ENCODE results near the gene FSTL5. TPM values are rescaled to one million over a fixed set of nuclear protein-coding genes. Genes with fewer than 3 reads are reported as not detected.

The FSTL5 gene
- total and polyA plus RNA-seq, 4 donors, result 28.3 to 83.4 (median 33.7) TPM

DNA sequence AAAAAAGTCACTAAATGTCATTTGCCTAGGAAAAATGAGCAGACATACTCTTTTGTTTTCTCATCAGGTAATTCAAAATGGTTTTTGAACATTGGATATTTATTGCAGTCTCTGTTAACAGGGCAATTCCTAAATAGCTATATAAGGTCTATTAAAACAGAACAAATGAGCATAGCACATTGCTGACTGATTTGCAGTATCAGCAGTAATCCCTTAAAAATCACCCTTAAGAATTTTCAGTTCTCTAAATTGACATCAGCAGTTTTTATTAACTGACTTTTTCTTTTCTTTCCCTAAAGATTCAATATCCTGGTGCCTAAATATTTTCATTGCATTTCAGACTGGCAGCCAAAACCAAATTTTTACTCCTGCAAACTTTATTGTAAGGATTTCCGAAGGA lies 270.2 kb downstream of the FSTL5 start:
- no peak overlapping the region for H3K4me3 ChIP-seq (ENCODE audit: low read depth, low read length)
- no peaks in the 10 kb centered on the region for H3K27me3 ChIP-seq (ENCODE audit: control insufficient read depth, insufficient read depth, low read length)
- no peak overlapping the region for H3K27ac ChIP-seq (ENCODE audit: low read depth, low read length)
- WGBS (ENCODE audit: insufficient coverage), result no CpG with 5 or more reads among the region's 1 CpG
- DNase-seq (ENCODE audit: low read depth in 4 of 6, low spot score in 6 of 6), result peak in 1 of 6 donors; percentile 39
- no peaks in the 10 kb centered on the region for H3K4me1 ChIP-seq (ENCODE audit: control insufficient read depth, insufficient read depth, low read length)
- no peaks in the 10 kb centered on the region for H3K9me3 ChIP-seq (ENCODE audit: control insufficient read depth, insufficient read depth, low read length)
- no peaks in the 10 kb centered on the region for H3K36me3 ChIP-seq (ENCODE audit: control insufficient read depth, insufficient read depth, low read length)

DNA sequence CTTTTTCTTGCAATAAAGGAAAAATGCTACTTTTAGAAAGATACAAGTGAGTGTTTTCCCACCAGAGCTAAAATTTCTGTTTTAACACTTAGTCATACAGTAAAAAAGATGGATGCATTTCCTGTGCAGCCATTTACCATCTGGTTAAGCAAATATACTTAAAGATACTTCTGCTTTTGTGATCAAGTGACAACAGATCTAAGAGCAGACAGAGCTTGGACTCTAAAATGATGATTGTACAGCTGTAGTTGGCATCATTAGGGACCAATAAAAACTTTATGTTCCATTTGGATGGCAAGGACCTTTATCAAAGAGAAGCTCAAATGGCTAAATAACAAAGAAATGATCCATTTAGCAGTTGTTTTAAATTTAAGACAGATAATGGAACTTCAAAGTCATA lies 270.8 kb downstream of the FSTL5 start:
- Histone ChIP-seq H3K4me1 (ENCODE audit: control insufficient read depth, insufficient read depth, low read length) (no peaks in the 10 kb centered on the region), H3K4me3 (ENCODE audit: low read depth, low read length) (no peak overlapping the region), H3K9me3 (ENCODE audit: control insufficient read depth, insufficient read depth, low read length) (no peaks in the 10 kb centered on the region), H3K27me3 (ENCODE audit: control insufficient read depth, insufficient read depth, low read length) (no peaks in the 10 kb centered on the region), H3K27ac (ENCODE audit: low read depth, low read length) (no peak overlapping the region), H3K36me3 (ENCODE audit: control insufficient read depth, insufficient read depth, low read length) (no peaks in the 10 kb centered on the region)
- DNase-seq (ENCODE audit: low read depth in 4 of 6, low spot score in 6 of 6), result peak in 3 of 6 donors; percentile 1 to 87 (median 5)

DNA sequence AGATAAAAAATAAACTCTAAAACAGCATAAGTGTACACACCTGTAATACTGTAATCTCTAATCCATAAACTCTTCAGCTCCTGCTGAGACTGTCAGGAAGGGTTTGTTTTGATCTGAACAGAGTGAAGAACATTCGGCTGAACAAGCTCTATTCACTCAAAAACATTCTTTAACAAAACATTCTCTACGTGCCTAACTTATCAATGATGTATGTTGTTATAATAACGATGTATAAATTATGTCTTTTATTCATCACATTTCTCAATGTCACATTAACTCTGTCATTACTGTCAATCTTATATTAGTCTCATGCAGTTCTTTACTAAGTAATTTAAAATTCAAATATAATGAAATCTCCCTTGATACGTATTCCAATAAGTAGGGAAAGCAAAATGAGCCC lies 280.6 kb downstream of the FSTL5 start:
- DNase-seq (ENCODE audit: low read depth in 4 of 6, low spot score in 6 of 6), result peak in 1 of 6 donors; percentile 50
- no peaks in the 10 kb centered on the region for H3K9me3 ChIP-seq (ENCODE audit: control insufficient read depth, insufficient read depth, low read length)
- WGBS (ENCODE audit: insufficient coverage), result no CpG with 5 or more reads among the region's 4 CpGs

DNA sequence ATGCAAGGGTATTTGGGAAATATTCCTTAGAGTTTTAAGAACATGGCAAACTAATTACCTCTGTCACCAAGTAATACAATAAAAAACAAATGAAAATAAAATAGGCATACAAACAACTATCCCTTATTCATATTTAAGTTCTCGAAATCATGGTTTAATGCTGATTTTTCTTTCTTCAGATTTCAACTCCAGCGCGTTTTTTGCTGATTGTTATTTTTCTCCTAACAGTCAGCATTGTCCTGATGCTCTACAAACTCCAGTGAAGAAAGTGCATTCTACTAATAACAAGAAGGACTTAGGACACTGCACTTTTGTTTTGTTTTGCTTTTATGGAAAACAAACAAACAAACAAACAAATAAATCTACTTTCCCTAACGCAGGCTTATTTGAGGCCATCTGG lies 282.4 kb downstream of the FSTL5 start:
- peak in 1 of 6 donors; percentile 14 for DNase-seq (ENCODE audit: low read depth in 4 of 6, low spot score in 6 of 6)
- Histone ChIP-seq H3K9me3 (ENCODE audit: control insufficient read depth, insufficient read depth, low read length) (no peaks in the 10 kb centered on the region), H3K27me3 (ENCODE audit: control insufficient read depth, insufficient read depth, low read length) (no peaks in the 10 kb centered on the region), H3K36me3 (ENCODE audit: control insufficient read depth, insufficient read depth, low read length) (no peaks in the 10 kb centered on the region), H3K4me1 (ENCODE audit: control insufficient read depth, insufficient read depth, low read length) (no peaks in the 10 kb centered on the region), H3K4me3 (ENCODE audit: low read depth, low read length) (no peak overlapping the region), H3K27ac (ENCODE audit: low read depth, low read length) (no peak overlapping the region)
- WGBS (ENCODE audit: insufficient coverage), result 90% methylated on average over 2 of the region's 4 CpGs

More for the DNA sequence above, 280.6 kb downstream of the FSTL5 start:
- no peaks in the 10 kb centered on the region for H3K27me3 ChIP-seq (ENCODE audit: control insufficient read depth, insufficient read depth, low read length)
- H3K4me1 ChIP-seq (ENCODE audit: control insufficient read depth, insufficient read depth, low read length), result no peaks in the 10 kb centered on the region
- H3K4me3 ChIP-seq (ENCODE audit: low read depth, low read length), result no peak overlapping the region
- no peak overlapping the region for H3K27ac ChIP-seq (ENCODE audit: low read depth, low read length)
- no peaks in the 10 kb centered on the region for H3K36me3 ChIP-seq (ENCODE audit: control insufficient read depth, insufficient read depth, low read length)

DNA sequence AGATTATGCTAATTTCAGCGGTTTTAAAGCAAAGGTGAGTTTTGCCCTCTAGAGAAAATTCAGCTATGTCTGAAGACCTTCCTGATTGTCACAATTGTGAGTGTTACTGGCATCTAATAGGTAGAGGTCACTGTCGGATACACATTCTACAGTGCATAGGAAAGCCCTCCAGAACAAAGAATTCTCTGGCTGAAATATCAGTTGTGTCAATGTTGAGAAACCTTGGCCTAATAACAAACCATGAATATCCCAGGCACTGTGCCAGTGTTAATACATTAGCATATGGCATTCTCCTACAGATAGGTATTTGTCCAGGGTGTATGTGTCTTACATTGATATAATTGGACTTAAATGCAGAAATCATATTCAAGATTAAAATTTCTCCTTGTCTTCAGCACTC lies 294.3 kb downstream of the FSTL5 start:
- H3K36me3 ChIP-seq (ENCODE audit: control insufficient read depth, insufficient read depth, low read length), result no peaks in the 10 kb centered on the region
- H3K4me3 ChIP-seq (ENCODE audit: low read depth, low read length), result no peak overlapping the region
- no peaks in the 10 kb centered on the region for H3K9me3 ChIP-seq (ENCODE audit: control insufficient read depth, insufficient read depth, low read length)
- H3K27me3 ChIP-seq (ENCODE audit: control insufficient read depth, insufficient read depth, low read length), result no peaks in the 10 kb centered on the region
- DNase-seq (ENCODE audit: low read depth in 4 of 6, low spot score in 6 of 6), result no peak
- 100% methylated on average over 1 of the region's 2 CpGs for WGBS (ENCODE audit: insufficient coverage)
- H3K4me1 ChIP-seq (ENCODE audit: control insufficient read depth, insufficient read depth, low read length), result no peaks in the 10 kb centered on the region
- H3K27ac ChIP-seq (ENCODE audit: low read depth, low read length), result no peak overlapping the region

DNA sequence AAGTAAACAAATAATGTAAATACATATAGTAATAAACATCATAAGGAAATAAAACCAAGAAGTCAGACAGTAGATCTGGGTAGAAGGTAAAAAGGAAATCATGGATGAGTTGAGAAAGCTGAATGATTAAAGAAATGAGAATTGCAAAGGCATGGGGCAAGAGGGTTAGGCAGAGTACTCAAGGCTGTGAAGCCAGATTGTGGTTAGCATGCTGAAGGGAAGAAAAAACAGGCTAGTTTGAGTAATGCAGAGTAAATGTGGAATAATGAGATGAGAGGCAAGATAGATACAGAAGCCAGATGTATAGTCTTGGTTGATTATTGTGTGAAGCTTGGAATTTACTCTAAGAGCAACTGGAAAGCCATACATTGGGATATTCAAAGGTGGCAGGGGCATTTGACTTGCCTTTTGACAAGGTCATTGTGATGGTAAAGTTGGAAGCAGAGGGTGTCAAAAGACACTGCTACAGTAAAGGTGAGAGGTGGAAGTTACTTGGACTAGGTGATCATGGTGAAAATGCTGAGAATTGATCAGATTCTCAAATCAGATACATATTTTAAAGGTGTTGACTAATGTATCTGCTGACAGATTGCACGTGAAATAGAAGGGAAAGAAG lies 307.0 kb downstream of the FSTL5 start:
- no CpG with 5 or more reads among the region's 1 CpG for WGBS (ENCODE audit: insufficient coverage)
- H3K27me3 ChIP-seq (ENCODE audit: control insufficient read depth, insufficient read depth, low read length), result no peaks in the 10 kb centered on the region

DNA sequence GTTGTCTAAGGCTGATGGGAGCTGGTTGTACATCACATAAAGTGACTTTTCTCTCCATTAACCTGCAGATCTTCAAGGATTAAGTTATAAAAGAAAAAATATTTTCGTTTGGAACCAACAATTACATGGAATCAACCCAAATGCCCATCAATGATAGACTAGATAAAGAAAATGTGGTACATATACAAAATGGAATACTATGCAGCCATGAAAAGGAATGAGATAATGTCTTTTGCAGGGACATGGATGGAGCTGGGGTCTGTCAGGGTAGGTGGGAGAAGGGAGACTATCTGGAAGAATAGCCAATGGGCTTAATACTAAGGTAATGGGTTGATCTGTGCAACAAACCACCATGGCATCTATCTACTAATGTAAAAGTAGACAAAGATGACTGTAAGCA lies 313.2 kb downstream of the FSTL5 start:
- Histone ChIP-seq H3K27me3 (ENCODE audit: control insufficient read depth, insufficient read depth, low read length) (no peaks in the 10 kb centered on the region), H3K36me3 (ENCODE audit: control insufficient read depth, insufficient read depth, low read length) (no peaks in the 10 kb centered on the region), H3K4me3 (ENCODE audit: low read depth, low read length) (no peak overlapping the region), H3K4me1 (ENCODE audit: control insufficient read depth, insufficient read depth, low read length) (no peaks in the 10 kb centered on the region), H3K27ac (ENCODE audit: low read depth, low read length) (no peak overlapping the region), H3K9me3 (ENCODE audit: control insufficient read depth, insufficient read depth, low read length) (peaks cover 4% of the 10 kb centered on the region)
- no CpG with 5 or more reads among the region's 1 CpG for WGBS (ENCODE audit: insufficient coverage)
- DNase-seq (ENCODE audit: low read depth in 4 of 6, low spot score in 6 of 6), result no peak

More for the DNA sequence above, 307.0 kb downstream of the FSTL5 start:
- Histone ChIP-seq H3K27ac (ENCODE audit: low read depth, low read length) (no peak overlapping the region), H3K36me3 (ENCODE audit: control insufficient read depth, insufficient read depth, low read length) (no peaks in the 10 kb centered on the region), H3K4me3 (ENCODE audit: low read depth, low read length) (no peak overlapping the region), H3K9me3 (ENCODE audit: control insufficient read depth, insufficient read depth, low read length) (no peaks in the 10 kb centered on the region), H3K4me1 (ENCODE audit: control insufficient read depth, insufficient read depth, low read length) (no peaks in the 10 kb centered on the region)
- DNase-seq (ENCODE audit: low read depth in 4 of 6, low spot score in 6 of 6), result no peak

DNA sequence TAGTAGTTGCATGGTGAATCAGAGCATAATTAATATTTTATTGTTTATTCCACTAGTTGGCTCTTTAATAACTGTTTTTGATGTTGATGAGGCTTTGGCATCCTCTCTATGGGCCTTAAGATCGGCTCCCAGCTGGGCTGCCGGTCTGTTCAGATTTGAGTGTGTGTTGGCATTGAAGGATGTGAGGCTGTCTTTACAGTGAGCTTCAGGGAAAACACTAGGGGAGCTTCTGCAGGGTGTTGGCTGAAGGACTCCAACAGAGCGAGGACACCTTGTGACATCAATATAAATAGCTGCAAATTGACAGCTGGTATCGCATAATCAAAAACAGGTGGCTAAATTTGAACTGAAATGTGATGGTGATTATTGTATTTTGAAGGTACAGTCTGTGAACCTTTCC lies 322.0 kb downstream of the FSTL5 start:
- no peak overlapping the region for H3K27ac ChIP-seq (ENCODE audit: low read depth, low read length)
- no peak overlapping the region for H3K4me3 ChIP-seq (ENCODE audit: low read depth, low read length)
- no peaks in the 10 kb centered on the region for H3K9me3 ChIP-seq (ENCODE audit: control insufficient read depth, insufficient read depth, low read length)
- no peaks in the 10 kb centered on the region for H3K4me1 ChIP-seq (ENCODE audit: control insufficient read depth, insufficient read depth, low read length)
- no peaks in the 10 kb centered on the region for H3K36me3 ChIP-seq (ENCODE audit: control insufficient read depth, insufficient read depth, low read length)
- DNase-seq (ENCODE audit: low read depth in 4 of 6, low spot score in 6 of 6), result peak in 2 of 6 donors; percentile 16 to 68
- WGBS (ENCODE audit: insufficient coverage), result 53% methylated on average over 2 of the region's 4 CpGs
- H3K27me3 ChIP-seq (ENCODE audit: control insufficient read depth, insufficient read depth, low read length), result no peaks in the 10 kb centered on the region

DNA sequence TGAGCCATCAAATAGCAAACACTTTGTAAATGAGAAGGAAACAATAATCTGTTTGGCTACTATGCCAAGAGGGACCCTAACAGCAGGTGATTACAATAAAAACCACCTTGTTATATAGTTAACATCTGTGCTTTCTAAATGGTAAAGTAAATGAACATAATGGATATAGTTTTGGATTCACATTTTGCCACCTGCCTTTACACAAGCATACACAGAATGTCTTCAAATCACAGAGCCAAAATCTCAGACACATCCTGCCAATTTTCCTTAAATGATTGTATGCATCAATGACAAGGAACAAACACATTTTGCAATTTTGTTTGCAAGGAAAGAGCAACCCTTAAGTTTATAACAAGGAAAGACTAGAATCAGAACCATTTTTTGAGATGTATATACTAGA lies 334.2 kb downstream of the FSTL5 start:
- H3K9me3 ChIP-seq (ENCODE audit: control insufficient read depth, insufficient read depth, low read length), result no peaks in the 10 kb centered on the region
- H3K36me3 ChIP-seq (ENCODE audit: control insufficient read depth, insufficient read depth, low read length), result no peaks in the 10 kb centered on the region
- DNase-seq (ENCODE audit: low read depth in 4 of 6, low spot score in 6 of 6), result peak in 2 of 6 donors; percentile 74 to 75
- H3K4me3 ChIP-seq (ENCODE audit: low read depth, low read length), result no peak overlapping the region
- no peaks in the 10 kb centered on the region for H3K4me1 ChIP-seq (ENCODE audit: control insufficient read depth, insufficient read depth, low read length)
- H3K27me3 ChIP-seq (ENCODE audit: control insufficient read depth, insufficient read depth, low read length), result no peaks in the 10 kb centered on the region
- H3K27ac ChIP-seq (ENCODE audit: low read depth, low read length), result no peak overlapping the region

DNA sequence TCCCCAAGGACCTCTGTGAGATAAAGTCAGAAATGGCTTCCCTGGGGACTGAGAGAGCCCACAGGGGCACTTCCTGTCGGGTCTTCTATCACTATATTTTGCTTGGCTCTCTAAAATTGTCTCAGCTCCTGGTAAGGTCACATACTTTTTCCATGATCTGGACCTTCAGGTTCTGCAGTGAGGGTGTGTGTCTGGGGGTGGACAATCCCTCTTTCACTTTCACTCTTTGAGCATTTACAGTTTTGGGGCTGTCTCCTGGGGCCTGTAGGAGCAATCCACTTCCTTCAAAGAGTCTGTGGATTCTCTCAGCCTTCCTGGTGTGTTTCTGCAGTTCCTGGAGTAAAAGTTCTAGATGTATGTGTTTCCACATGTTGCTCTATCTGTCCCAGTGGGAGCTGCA lies 335.7 kb downstream of the FSTL5 start:
- Histone ChIP-seq H3K36me3 (ENCODE audit: control insufficient read depth, insufficient read depth, low read length) (no peaks in the 10 kb centered on the region), H3K9me3 (ENCODE audit: control insufficient read depth, insufficient read depth, low read length) (no peaks in the 10 kb centered on the region), H3K27ac (ENCODE audit: low read depth, low read length) (no peak overlapping the region), H3K4me1 (ENCODE audit: control insufficient read depth, insufficient read depth, low read length) (no peaks in the 10 kb centered on the region), H3K27me3 (ENCODE audit: control insufficient read depth, insufficient read depth, low read length) (no peaks in the 10 kb centered on the region), H3K4me3 (ENCODE audit: low read depth, low read length) (no peak overlapping the region)
- WGBS (ENCODE audit: insufficient coverage), result no CpG with 5 or more reads among the region's 1 CpG
- DNase-seq (ENCODE audit: low read depth in 4 of 6, low spot score in 6 of 6), result no peak

Measured in spinal cord (tissue), 10 donors.